Stimulated activated CD8-positive, alpha-beta memory T cell treated with anti-CD3 and anti-CD28 coated beads, Interleukin-7, amount 100 ng/mL, for 24 hours (primary cell): ENCODE measurements around the gene HAND1.
"Not testable (repeated sequence)": the region's sequence is repeated elsewhere in the genome, so short reads cannot be mapped to it uniquely, and the experiment has no call there.

Experiments
- DNase-seq: peaks from one replicate; pipeline ENCODE4 v3.0.0-alpha.2; 2020; ENCODE audit warnings: low read depth

The HAND1 gene

GRCh38 chr5:154478224-154478565, at the start of gene HAND1:
Gene HAND1 (minus strand): TSS chr5:154478227. CDS start chr5:154478008, 219 bp downstream.
- DNase-seq, result no peak

- DNase-seq, result no peak
These were observed 48.5 kb upstream of the HAND1 start for GRCh38 chr5:154526231-154527226.

- no peak for DNase-seq
These were observed 46.8 kb upstream of the HAND1 start for GRCh38 chr5:154524859-154525258.

- no peak for DNase-seq
These were observed 46.2 kb upstream of the HAND1 start for GRCh38 chr5:154524181-154524580.

GRCh38 chr5:154523709-154524108, 45.7 kb upstream of the HAND1 start:
- no peak for DNase-seq

- no peak for DNase-seq
These were observed 45.1 kb upstream of the HAND1 start for GRCh38 chr5:154523104-154523503.

- DNase-seq, result no peak
These were observed 44.3 kb upstream of the HAND1 start for GRCh38 chr5:154522284-154522683.

GRCh38 chr5:154521756-154522155, 43.7 kb upstream of the HAND1 start:
- DNase-seq, result no peak

GRCh38 chr5:154520861-154521453, 42.9 kb upstream of the HAND1 start:
- no peak for DNase-seq

- no peak for DNase-seq
These were observed 41.3 kb upstream of the HAND1 start for GRCh38 chr5:154519359-154519758.

- no peak for DNase-seq
These were observed 40.4 kb upstream of the HAND1 start for GRCh38 chr5:154518438-154518867.

- no peak for DNase-seq
These were observed 39.9 kb upstream of the HAND1 start for GRCh38 chr5:154517810-154518437.

- no peak for DNase-seq
These were observed 39.2 kb upstream of the HAND1 start for GRCh38 chr5:154517181-154517580.

- DNase-seq, result no peak
These were observed 38.4 kb upstream of the HAND1 start for GRCh38 chr5:154516475-154516874.

GRCh38 chr5:154515488-154515887, 37.5 kb upstream of the HAND1 start:
- DNase-seq, result not testable (repeated sequence)

GRCh38 chr5:154514331-154514730, 36.3 kb upstream of the HAND1 start:
- no peak for DNase-seq

- no peak for DNase-seq
These were observed 35.6 kb upstream of the HAND1 start for GRCh38 chr5:154513669-154514084.

- no peak for DNase-seq
These were observed 34.0 kb upstream of the HAND1 start for GRCh38 chr5:154511984-154512383.

GRCh38 chr5:154509784-154510555, 31.9 kb upstream of the HAND1 start:
- DNase-seq, result no peak

GRCh38 chr5:154508114-154508513, 30.1 kb upstream of the HAND1 start:
- no peak for DNase-seq

GRCh38 chr5:154506716-154507080, 28.7 kb upstream of the HAND1 start:
- DNase-seq, result no peak

GRCh38 chr5:154506049-154506715, 28.2 kb upstream of the HAND1 start:
- DNase-seq, result no peak
